ENCODE data around the gene GPR42. TPM values are rescaled to one million over a fixed set of nuclear protein-coding genes. Genes with fewer than 3 reads are reported as not detected.

The GPR42 gene
- total RNA-seq, 1 experiment from 2014 or later = not detected

GRCh38 chr19:35350591-35350990 lies 20.3 kb upstream of the GPR42 start:
- Mint-ChIP-seq H3K4me1 (ENCODE audit: low read depth, unreplicated experiment) (no peaks in the 10 kb centered on the region), H3K27me3 (ENCODE audit: insufficient read depth, unreplicated experiment) (no peaks in the 10 kb centered on the region), H3K4me3 (ENCODE audit: unreplicated experiment) (no peak overlapping the region), H3K9me3 (ENCODE audit: unreplicated experiment) (no peaks in the 10 kb centered on the region), H3K36me3 (ENCODE audit: insufficient read depth, unreplicated experiment) (no peaks in the 10 kb centered on the region), H3K27ac (ENCODE audit: unreplicated experiment) (no peak overlapping the region)
- H3K4me3 ChIP-seq (ENCODE audit: low read depth, low read length) = no peak overlapping the region
- POLR2A ChIA-PET = no interaction called here
- H3K9me3 ChIP-seq = no peaks in the 10 kb centered on the region
- TF ChIP-seq, protein P1, sequence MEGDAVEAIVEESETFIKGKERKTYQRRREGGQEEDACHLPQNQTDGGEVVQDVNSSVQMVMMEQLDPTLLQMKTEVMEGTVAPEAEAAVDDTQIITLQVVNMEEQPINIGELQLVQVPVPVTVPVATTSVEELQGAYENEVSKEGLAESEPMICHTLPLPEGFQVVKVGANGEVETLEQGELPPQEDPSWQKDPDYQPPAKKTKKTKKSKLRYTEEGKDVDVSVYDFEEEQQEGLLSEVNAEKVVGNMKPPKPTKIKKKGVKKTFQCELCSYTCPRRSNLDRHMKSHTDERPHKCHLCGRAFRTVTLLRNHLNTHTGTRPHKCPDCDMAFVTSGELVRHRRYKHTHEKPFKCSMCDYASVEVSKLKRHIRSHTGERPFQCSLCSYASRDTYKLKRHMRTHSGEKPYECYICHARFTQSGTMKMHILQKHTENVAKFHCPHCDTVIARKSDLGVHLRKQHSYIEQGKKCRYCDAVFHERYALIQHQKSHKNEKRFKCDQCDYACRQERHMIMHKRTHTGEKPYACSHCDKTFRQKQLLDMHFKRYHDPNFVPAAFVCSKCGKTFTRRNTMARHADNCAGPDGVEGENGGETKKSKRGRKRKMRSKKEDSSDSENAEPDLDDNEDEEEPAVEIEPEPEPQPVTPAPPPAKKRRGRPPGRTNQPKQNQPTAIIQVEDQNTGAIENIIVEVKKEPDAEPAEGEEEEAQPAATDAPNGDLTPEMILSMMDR (IDR thresholded peaks at IDR 0.05; ENCODE audit: insufficient read depth in 1 of 2, low read depth in 1 of 2, low read length in 1 of 2, severe bottlenecking in 1 of 2, unreplicated experiment in 1 of 2) = no peak
- intact Hi-C loops (cut with micrococcal nuclease; ENCODE audit: unreplicated experiment) = no loop called here
- H3K27me3 ChIP-seq (replicated peaks; ENCODE audit: control insufficient read depth, insufficient read depth, low read length) = no peaks in the 10 kb centered on the region
- no TSS peak for BruUV-seq (replicated peaks)
- peak in 1 of 2 experiments; percentile 17 for DNase-seq
- CTCF ChIA-PET = no interaction called here
- no peaks in the 10 kb centered on the region; the same call in 1 of the 2 replicates for H3K4me1 ChIP-seq
- no peaks in the 10 kb centered on the region for H3K36me3 ChIP-seq (ENCODE audit: control insufficient read depth, insufficient read depth, low read length)

DNA sequence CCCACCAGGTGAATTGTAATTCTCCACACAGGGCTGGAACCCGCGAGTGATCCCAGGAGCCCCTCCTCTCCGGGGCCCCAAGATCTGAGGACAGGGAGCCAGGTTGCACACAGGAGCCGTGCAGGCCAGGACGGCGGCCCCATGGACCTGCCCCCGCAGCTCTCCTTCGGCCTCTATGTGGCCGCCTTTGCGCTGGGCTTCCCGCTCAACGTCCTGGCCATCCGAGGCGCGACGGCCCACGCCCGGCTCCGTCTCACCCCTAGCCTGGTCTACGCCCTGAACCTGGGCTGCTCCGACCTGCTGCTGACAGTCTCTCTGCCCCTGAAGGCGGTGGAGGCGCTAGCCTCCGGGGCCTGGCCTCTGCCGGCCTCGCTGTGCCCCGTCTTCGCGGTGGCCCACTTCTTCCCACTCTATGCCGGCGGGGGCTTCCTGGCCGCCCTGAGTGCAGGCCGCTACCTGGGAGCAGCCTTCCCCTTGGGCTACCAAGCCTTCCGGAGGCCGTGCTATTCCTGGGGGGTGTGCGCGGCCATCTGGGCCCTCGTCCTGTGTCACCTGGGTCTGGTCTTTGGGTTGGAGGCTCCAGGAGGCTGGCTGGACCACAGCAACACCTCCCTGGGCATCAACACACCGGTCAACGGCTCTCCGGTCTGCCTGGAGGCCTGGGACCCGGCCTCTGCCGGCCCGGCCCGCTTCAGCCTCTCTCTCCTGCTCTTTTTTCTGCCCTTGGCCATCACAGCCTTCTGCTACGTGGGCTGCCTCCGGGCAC lies 19.3 kb upstream of the GPR42 start:
- no TSS peak for BruUV-seq (replicated peaks)
- no peak overlapping the region for H3K4me3 Mint-ChIP-seq (ENCODE audit: unreplicated experiment)

DNA sequence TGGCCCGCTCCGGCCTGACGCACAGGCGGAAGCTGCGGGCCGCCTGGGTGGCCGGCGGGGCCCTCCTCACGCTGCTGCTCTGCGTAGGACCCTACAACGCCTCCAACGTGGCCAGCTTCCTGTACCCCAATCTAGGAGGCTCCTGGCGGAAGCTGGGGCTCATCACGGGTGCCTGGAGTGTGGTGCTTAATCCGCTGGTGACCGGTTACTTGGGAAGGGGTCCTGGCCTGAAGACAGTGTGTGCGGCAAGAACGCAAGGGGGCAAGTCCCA lies 18.8 kb upstream of the GPR42 start:
- TF ChIP-seq, protein P1 (IDR thresholded peaks at IDR 0.05; ENCODE audit: insufficient read depth in 1 of 2, low read depth in 1 of 2, low read length in 1 of 2, severe bottlenecking in 1 of 2, unreplicated experiment in 1 of 2) = no peak
- no peak overlapping the region for H3K4me3 ChIP-seq (ENCODE audit: low read depth, low read length)
- Mint-ChIP-seq H3K27me3 (ENCODE audit: insufficient read depth, unreplicated experiment) (no peaks in the 10 kb centered on the region), H3K4me3 (ENCODE audit: unreplicated experiment) (no peak overlapping the region), H3K9me3 (ENCODE audit: unreplicated experiment) (no peaks in the 10 kb centered on the region), H3K27ac (ENCODE audit: unreplicated experiment) (no peak overlapping the region), H3K4me1 (ENCODE audit: low read depth, unreplicated experiment) (peaks cover 8% of the 10 kb centered on the region), H3K36me3 (ENCODE audit: insufficient read depth, unreplicated experiment) (no peaks in the 10 kb centered on the region)
- CTCF ChIA-PET = interaction anchor here (0.5 to 2.7 kb wide), 8 partner anchors 66 to 158 kb away, joined by 3 to 33 read pairs (median 5); no protein-coding TSS in a partner anchor
- H3K36me3 ChIP-seq (ENCODE audit: control insufficient read depth, insufficient read depth, low read length) = no peaks in the 10 kb centered on the region
- H3K9me3 ChIP-seq = no peaks in the 10 kb centered on the region
- BruUV-seq (replicated peaks) = no TSS peak
- H3K27me3 ChIP-seq (replicated peaks; ENCODE audit: control insufficient read depth, insufficient read depth, low read length) = no peaks in the 10 kb centered on the region
- DNase-seq = no peak
- intact Hi-C loops (cut with micrococcal nuclease; ENCODE audit: unreplicated experiment) = loop anchor here (1.0 to 2.0 kb wide), 4 partner anchors 29 to 143 kb away; no protein-coding TSS in a partner anchor
- POLR2A ChIA-PET = interaction anchor here (0.6 kb wide), 1 partner anchor 84 kb away, joined by 4 read pairs; no protein-coding TSS in a partner anchor
- H3K4me1 ChIP-seq = no peaks in the 10 kb centered on the region

More for the DNA sequence above, 19.3 kb upstream of the GPR42 start:
- Mint-ChIP-seq H3K27ac (ENCODE audit: unreplicated experiment) (no peak overlapping the region), H3K36me3 (ENCODE audit: insufficient read depth, unreplicated experiment) (no peaks in the 10 kb centered on the region), H3K27me3 (ENCODE audit: insufficient read depth, unreplicated experiment) (no peaks in the 10 kb centered on the region), H3K4me1 (ENCODE audit: low read depth, unreplicated experiment) (peaks cover 8% of the 10 kb centered on the region), H3K9me3 (ENCODE audit: unreplicated experiment) (no peaks in the 10 kb centered on the region)
- no peaks in the 10 kb centered on the region for H3K36me3 ChIP-seq (ENCODE audit: control insufficient read depth, insufficient read depth, low read length)
- ChIA-PET POLR2A (no interaction called here), CTCF (interaction anchor here (0.5 to 2.7 kb wide), 3 partner anchors 100 to 143 kb away, joined by 4 to 33 read pairs (median 26); no protein-coding TSS in a partner anchor)
- H3K4me3 ChIP-seq (ENCODE audit: low read depth, low read length) = no peak overlapping the region
- H3K9me3 ChIP-seq = no peaks in the 10 kb centered on the region
- DNase-seq = peak in 1 of 2 experiments; percentile 19
- H3K4me1 ChIP-seq = no peaks in the 10 kb centered on the region
- intact Hi-C loops (cut with micrococcal nuclease; ENCODE audit: unreplicated experiment) = loop anchor here (1.0 to 2.0 kb wide), 4 partner anchors 29 to 144 kb away; no protein-coding TSS in a partner anchor
- TF ChIP-seq, protein P1 (IDR thresholded peaks at IDR 0.05; ENCODE audit: insufficient read depth in 1 of 2, low read depth in 1 of 2, low read length in 1 of 2, severe bottlenecking in 1 of 2, unreplicated experiment in 1 of 2) = no peak
- H3K27me3 ChIP-seq (replicated peaks; ENCODE audit: control insufficient read depth, insufficient read depth, low read length) = no peaks in the 10 kb centered on the region

Measured in Caco-2 (cell line).